ENCODE measurements around the gene GRHL1.

- TF ChIP-seq CTCF (IDR thresholded peaks at IDR 0.05) (no peak), POLR2A (IDR thresholded peaks at IDR 0.05) (no peak)
Observed at GRCh38 chr2:9974343-9974742, 22.9 kb downstream of the GRHL1 start.

Data from testis (tissue), 2 donors.